GM20000 (cell line): ENCODE data around the gene PHACTR4.
"Not testable (repeated sequence)": the region's sequence is repeated elsewhere in the genome, so short reads cannot be mapped to it uniquely, and the experiment has no call there.

Experiments used
- DNase-seq: peaks from one replicate; pipeline ENCODE4 v3.0.0; 2012; ENCODE audit warnings: low spot score
- CTCF ChIP-seq: IDR thresholded peaks from 2 replicates; pipeline ENCODE4 v1.5.1; 2012; ENCODE audit warnings: mild to moderate bottlenecking, control low read depth; ENCODE audit errors: extremely low read depth, missing control alignments

PHACTR4 gene

GRCh38 chr1:28358716-28359115, 10.8 kb upstream of the PHACTR4 start:
- DNase-seq, result no peak
- TF ChIP-seq CTCF, result no peak

GRCh38 chr1:28359592-28360239, 9.8 kb upstream of the PHACTR4 start:
- no peak for TF ChIP-seq CTCF
- DNase-seq, result peak; percentile 65

- TF ChIP-seq CTCF, result no peak
- DNase-seq, result no peak
These were observed 4.7 kb upstream of the PHACTR4 start for GRCh38 chr1:28364888-28365287.

- no peak for TF ChIP-seq CTCF
- no peak for DNase-seq
These were observed 3.7 kb upstream of the PHACTR4 start for GRCh38 chr1:28365864-28366263.

- DNase-seq, result not testable (repeated sequence)
These were observed 932 bp upstream of the PHACTR4 start for GRCh38 chr1:28368608-28369007.

GRCh38 chr1:28370239-28371009, 884 bp downstream of the PHACTR4 start:
- peak; percentile 60 for DNase-seq
- no peak for TF ChIP-seq CTCF

GRCh38 chr1:28371010-28371377, 1.5 kb downstream of the PHACTR4 start:
- DNase-seq, result no peak
- no peak for TF ChIP-seq CTCF

- not testable (repeated sequence) for DNase-seq
These were observed 3.9 kb downstream of the PHACTR4 start for GRCh38 chr1:28373450-28373849.
